ENCODE results near the gene KRTAP12-3.
A peak's percentile ranks its signal among the peaks of the same experiment; 100 is the strongest.

The KRTAP12-3 gene

DNA sequence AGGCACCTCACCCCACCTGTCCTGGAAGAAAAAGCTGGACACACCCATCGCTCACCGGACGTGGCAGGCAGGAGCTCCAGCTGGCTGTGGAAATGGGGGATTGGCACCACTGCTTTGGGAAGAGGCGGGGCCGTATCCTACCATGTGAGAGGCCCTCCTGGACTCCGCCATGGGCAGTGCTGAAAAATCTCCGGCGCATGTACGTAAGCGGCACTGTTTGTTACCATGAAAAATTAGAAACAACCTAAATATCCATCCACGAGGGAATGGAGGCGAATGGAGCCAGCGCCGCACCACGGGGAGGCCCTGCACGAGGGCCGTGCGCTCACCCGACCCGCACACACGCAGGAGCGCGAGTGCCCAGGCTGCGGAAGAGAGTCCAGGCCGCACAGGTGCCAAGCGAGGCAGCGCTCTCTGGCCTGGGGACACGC lies 42.8 kb upstream of the KRTAP12-3 start:
- no peak for DNase-seq (ENCODE audit: low spot score)
- no peaks in the 10 kb centered on the region for H3K4me1 ChIP-seq (ENCODE audit: control insufficient read depth in 2 of 2, insufficient read depth in 1 of 2, low read depth in 1 of 2, low read length in 2 of 2)
- H2BK15ac ChIP-seq (ENCODE audit: low read length), result no peak overlapping the region
- H3K9ac ChIP-seq (ENCODE audit: low read depth, low read length, poor library complexity), result no peak overlapping the region
- no peak overlapping the region for H3K27ac ChIP-seq (replicated peaks; ENCODE audit: low read length)
- no peak overlapping the region for H2AFZ ChIP-seq (ENCODE audit: low read length)
- no peak overlapping the region for H4K91ac ChIP-seq (ENCODE audit: low read depth, low read length, poor library complexity)
- no peaks in the 10 kb centered on the region for H3K27me3 ChIP-seq (ENCODE audit: control insufficient read depth in 3 of 3, insufficient read depth in 3 of 3, low read depth in 1 of 3, low read length in 3 of 3)
- no peak overlapping the region for H3K4me2 ChIP-seq (ENCODE audit: insufficient read depth, low read length, poor library complexity, severe bottlenecking)
- H2AK5ac ChIP-seq (ENCODE audit: low read depth, low read length), result no peak overlapping the region
- H2BK12ac ChIP-seq (ENCODE audit: low read length), result no peak overlapping the region
- H4K8ac ChIP-seq (ENCODE audit: low read depth, low read length), result no peak overlapping the region
- H3K18ac ChIP-seq (ENCODE audit: low read length), result no peak overlapping the region
- H3K36me3 ChIP-seq (replicated peaks in 1 of 2; ENCODE audit: control insufficient read depth in 2 of 2, insufficient read depth in 2 of 2, low read length in 2 of 2), result no peaks in the 10 kb centered on the region
- no peak overlapping the region for H2BK5ac ChIP-seq (ENCODE audit: low read length)
- H2BK120ac ChIP-seq (ENCODE audit: low read depth, low read length), result no peak overlapping the region
- peaks cover 5 to 9% of the 10 kb centered on the region in 2 donors for H3K9me3 ChIP-seq (replicated peaks in 1 of 2; ENCODE audit: control insufficient read depth in 2 of 2, insufficient read depth in 1 of 2, low read depth in 1 of 2, low read length in 2 of 2)
- no peak overlapping the region for H3K23ac ChIP-seq (ENCODE audit: low read depth, low read length, poor library complexity)
- no peak overlapping the region for H3K4me3 ChIP-seq (ENCODE audit: low read length in 2 of 2)
- no peak overlapping the region for H3K14ac ChIP-seq (ENCODE audit: low read length)
- H3K79me1 ChIP-seq (ENCODE audit: low read depth, low read length), result no peaks in the 10 kb centered on the region
- H3K4ac ChIP-seq (ENCODE audit: low read length), result no peak overlapping the region
- WGBS, 2 donors (ENCODE audit: extremely low coverage in 2 of 2, insufficient read length in 2 of 2, insufficient replicate concordance in 1 of 2), result no CpG with 5 or more reads among the region's 28 CpGs

DNA sequence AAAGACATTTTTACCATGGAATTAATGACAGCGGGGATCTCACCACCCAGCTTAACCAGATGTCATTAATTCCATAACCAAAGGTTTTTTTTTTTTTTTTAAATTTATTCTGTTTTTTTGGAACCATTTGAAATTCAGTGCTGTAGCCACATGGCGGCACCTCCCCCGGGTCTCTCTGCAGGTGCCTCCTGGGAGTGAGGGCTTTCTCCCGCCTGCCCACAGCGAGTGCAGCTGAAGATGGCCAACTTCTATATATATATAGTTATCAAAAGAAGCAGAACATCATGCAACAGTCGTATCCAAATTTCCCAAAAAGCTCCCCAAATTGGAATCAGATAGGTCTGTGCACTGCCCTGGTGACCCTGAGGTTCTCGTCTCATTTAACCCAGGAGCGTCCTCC lies 42.3 kb upstream of the KRTAP12-3 start:
- Histone ChIP-seq H2BK120ac (ENCODE audit: low read depth, low read length) (no peak overlapping the region), H2AFZ (ENCODE audit: low read length) (no peak overlapping the region), H2AK5ac (ENCODE audit: low read depth, low read length) (peak overlapping the region; percentile 44), H3K18ac (ENCODE audit: low read length) (peak overlapping the region; percentile 89), H2BK12ac (ENCODE audit: low read length) (no peak overlapping the region), H3K9me3 (replicated peaks in 1 of 2; ENCODE audit: control insufficient read depth in 2 of 2, insufficient read depth in 1 of 2, low read depth in 1 of 2, low read length in 2 of 2) (peaks cover 5 to 10% of the 10 kb centered on the region in 2 donors), H3K9ac (ENCODE audit: low read depth, low read length, poor library complexity) (no peak overlapping the region), H2BK15ac (ENCODE audit: low read length) (no peak overlapping the region), H3K36me3 (replicated peaks in 1 of 2; ENCODE audit: control insufficient read depth in 2 of 2, insufficient read depth in 2 of 2, low read length in 2 of 2) (no peaks in the 10 kb centered on the region), H3K4me1 (ENCODE audit: control insufficient read depth in 2 of 2, insufficient read depth in 1 of 2, low read depth in 1 of 2, low read length in 2 of 2) (no peaks in the 10 kb centered on the region), H3K27me3 (ENCODE audit: control insufficient read depth in 3 of 3, insufficient read depth in 3 of 3, low read depth in 1 of 3, low read length in 3 of 3) (no peaks in the 10 kb centered on the region), H3K23ac (ENCODE audit: low read depth, low read length, poor library complexity) (no peak overlapping the region), H3K4me2 (ENCODE audit: insufficient read depth, low read length, poor library complexity, severe bottlenecking) (no peak overlapping the region), H3K27ac (replicated peaks; ENCODE audit: low read length) (no peak overlapping the region), H3K4ac (ENCODE audit: low read length) (no peak overlapping the region), H2BK5ac (ENCODE audit: low read length) (no peak overlapping the region), H4K91ac (ENCODE audit: low read depth, low read length, poor library complexity) (peak overlapping the region; percentile 59), H4K8ac (ENCODE audit: low read depth, low read length) (no peak overlapping the region), H3K4me3 (ENCODE audit: low read length in 2 of 2) (no peak overlapping the region), H3K79me1 (ENCODE audit: low read depth, low read length) (no peaks in the 10 kb centered on the region), H3K14ac (ENCODE audit: low read length) (no peak overlapping the region)
- DNase-seq (ENCODE audit: low spot score), result no peak
- WGBS, 2 donors (ENCODE audit: extremely low coverage in 2 of 2, insufficient read length in 2 of 2, insufficient replicate concordance in 1 of 2), result no CpG with 5 or more reads among the region's 8 CpGs

DNA sequence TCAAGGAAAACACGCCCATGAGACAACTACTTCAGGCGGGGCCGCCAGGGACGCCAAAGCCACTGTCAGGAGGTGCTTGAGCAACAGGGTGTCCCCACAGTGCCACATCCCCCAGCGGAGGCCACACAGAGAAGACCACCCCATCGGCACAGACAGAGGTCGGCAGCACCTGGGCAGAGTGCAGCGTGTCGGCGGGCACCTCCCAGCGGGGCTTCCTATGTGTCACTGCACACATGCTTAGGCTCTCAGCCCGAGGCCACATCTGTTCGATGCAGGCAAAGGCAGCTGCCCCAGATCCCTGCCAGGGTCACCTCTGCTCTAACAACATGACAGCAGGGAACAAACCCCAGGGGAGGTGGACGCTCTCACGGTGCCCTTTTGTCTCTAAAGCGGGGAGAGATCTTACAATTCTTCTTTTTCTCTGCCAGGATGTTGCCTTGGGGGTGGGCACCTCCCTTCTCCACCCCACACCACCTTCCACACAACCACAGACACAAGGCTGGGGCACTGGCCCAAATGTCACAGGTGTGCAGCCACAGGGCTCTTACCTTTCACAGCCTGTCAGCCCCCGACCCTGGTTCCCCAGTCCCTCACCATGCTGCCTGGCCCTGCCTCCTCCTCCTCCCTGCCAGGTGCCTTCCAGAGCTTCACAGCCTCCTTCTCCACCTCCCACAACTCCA lies 41.7 kb upstream of the KRTAP12-3 start:
- peak overlapping the region; percentile 89 for H3K18ac ChIP-seq (ENCODE audit: low read length)
- H2BK5ac ChIP-seq (ENCODE audit: low read length), result no peak overlapping the region
- H2BK120ac ChIP-seq (ENCODE audit: low read depth, low read length), result no peak overlapping the region
- no peak overlapping the region for H3K4me2 ChIP-seq (ENCODE audit: insufficient read depth, low read length, poor library complexity, severe bottlenecking)
- H3K23ac ChIP-seq (ENCODE audit: low read depth, low read length, poor library complexity), result no peak overlapping the region
- peaks cover 5 to 10% of the 10 kb centered on the region in 2 donors for H3K9me3 ChIP-seq (replicated peaks in 1 of 2; ENCODE audit: control insufficient read depth in 2 of 2, insufficient read depth in 1 of 2, low read depth in 1 of 2, low read length in 2 of 2)
- H4K8ac ChIP-seq (ENCODE audit: low read depth, low read length), result peak overlapping the region; percentile 66
- H2AFZ ChIP-seq (ENCODE audit: low read length), result no peak overlapping the region
- H2BK12ac ChIP-seq (ENCODE audit: low read length), result no peak overlapping the region
- no peaks in the 10 kb centered on the region for H3K79me1 ChIP-seq (ENCODE audit: low read depth, low read length)
- peak overlapping the region; percentile 59 for H4K91ac ChIP-seq (ENCODE audit: low read depth, low read length, poor library complexity)
- H2AK5ac ChIP-seq (ENCODE audit: low read depth, low read length), result peak overlapping the region; percentile 44
- peak overlapping the region; percentile 67 for H3K14ac ChIP-seq (ENCODE audit: low read length)
- WGBS, 2 donors (ENCODE audit: extremely low coverage in 2 of 2, insufficient read length in 2 of 2, insufficient replicate concordance in 1 of 2), result no CpG with 5 or more reads among the region's 17 CpGs
- H3K27ac ChIP-seq (replicated peaks; ENCODE audit: low read length), result no peak overlapping the region
- H3K4me3 ChIP-seq (ENCODE audit: low read length in 2 of 2), result no peak overlapping the region
- H3K27me3 ChIP-seq (ENCODE audit: control insufficient read depth in 3 of 3, insufficient read depth in 3 of 3, low read depth in 1 of 3, low read length in 3 of 3), result no peaks in the 10 kb centered on the region
- peak overlapping the region; percentile 3 for H3K9ac ChIP-seq (ENCODE audit: low read depth, low read length, poor library complexity)
- no peaks in the 10 kb centered on the region for H3K36me3 ChIP-seq (replicated peaks in 1 of 2; ENCODE audit: control insufficient read depth in 2 of 2, insufficient read depth in 2 of 2, low read length in 2 of 2)
- DNase-seq (ENCODE audit: low spot score), result no peak
- H3K4me1 ChIP-seq (ENCODE audit: control insufficient read depth in 2 of 2, insufficient read depth in 1 of 2, low read depth in 1 of 2, low read length in 2 of 2), result no peaks in the 10 kb centered on the region
- H3K4ac ChIP-seq (ENCODE audit: low read length), result no peak overlapping the region
- peak overlapping the region; percentile 13 for H2BK15ac ChIP-seq (ENCODE audit: low read length)

DNA sequence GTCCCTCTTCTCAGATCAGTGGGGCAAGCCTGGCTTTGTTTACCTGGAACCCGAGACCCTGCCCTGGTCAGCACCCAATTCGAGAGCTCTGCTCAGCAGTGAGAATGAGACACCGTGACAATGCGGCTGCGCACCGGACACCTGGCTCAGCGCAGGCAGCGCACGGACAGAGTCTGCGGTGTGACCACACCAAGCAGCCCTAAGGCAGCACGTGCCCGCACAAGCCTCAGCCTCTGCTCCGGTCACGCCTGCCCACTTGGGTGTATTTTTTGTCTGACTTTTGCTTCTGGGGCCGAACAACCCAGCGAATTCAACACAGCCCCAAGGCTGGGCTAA lies 41.2 kb upstream of the KRTAP12-3 start:
- no peak overlapping the region for H2BK15ac ChIP-seq (ENCODE audit: low read length)
- no peaks in the 10 kb centered on the region for H3K27me3 ChIP-seq (ENCODE audit: control insufficient read depth in 3 of 3, insufficient read depth in 3 of 3, low read depth in 1 of 3, low read length in 3 of 3)
- no peak overlapping the region for H3K23ac ChIP-seq (ENCODE audit: low read depth, low read length, poor library complexity)
- H3K36me3 ChIP-seq (replicated peaks in 1 of 2; ENCODE audit: control insufficient read depth in 2 of 2, insufficient read depth in 2 of 2, low read length in 2 of 2), result no peaks in the 10 kb centered on the region
- H2BK5ac ChIP-seq (ENCODE audit: low read length), result peak overlapping the region; percentile 26
- H3K4me3 ChIP-seq (ENCODE audit: low read length in 2 of 2), result no peak overlapping the region
- H2AFZ ChIP-seq (ENCODE audit: low read length), result no peak overlapping the region
- H2BK12ac ChIP-seq (ENCODE audit: low read length), result no peak overlapping the region
- no peak overlapping the region for H3K27ac ChIP-seq (replicated peaks; ENCODE audit: low read length)
- H3K9me3 ChIP-seq (replicated peaks in 1 of 2; ENCODE audit: control insufficient read depth in 2 of 2, insufficient read depth in 1 of 2, low read depth in 1 of 2, low read length in 2 of 2), result peaks cover 5 to 8% of the 10 kb centered on the region in 2 donors
- H4K8ac ChIP-seq (ENCODE audit: low read depth, low read length), result no peak overlapping the region
- H3K4me1 ChIP-seq (ENCODE audit: control insufficient read depth in 2 of 2, insufficient read depth in 1 of 2, low read depth in 1 of 2, low read length in 2 of 2), result no peaks in the 10 kb centered on the region
- WGBS, 2 donors (ENCODE audit: extremely low coverage in 2 of 2, insufficient read length in 2 of 2, insufficient replicate concordance in 1 of 2), result no CpG with 5 or more reads among the region's 16 CpGs
- no peak for DNase-seq (ENCODE audit: low spot score)
- peak overlapping the region; percentile 87 for H3K14ac ChIP-seq (ENCODE audit: low read length)
- peak overlapping the region; percentile 44 for H2AK5ac ChIP-seq (ENCODE audit: low read depth, low read length)
- no peak overlapping the region for H4K91ac ChIP-seq (ENCODE audit: low read depth, low read length, poor library complexity)
- peak overlapping the region; percentile 66 for H3K18ac ChIP-seq (ENCODE audit: low read length)
- H3K4ac ChIP-seq (ENCODE audit: low read length), result peak overlapping the region; percentile 4
- H3K79me1 ChIP-seq (ENCODE audit: low read depth, low read length), result no peaks in the 10 kb centered on the region
- H3K4me2 ChIP-seq (ENCODE audit: insufficient read depth, low read length, poor library complexity, severe bottlenecking), result no peak overlapping the region
- no peak overlapping the region for H3K9ac ChIP-seq (ENCODE audit: low read depth, low read length, poor library complexity)
- H2BK120ac ChIP-seq (ENCODE audit: low read depth, low read length), result no peak overlapping the region
